ENCODE measurements around the gene LUC7L.
"Not testable (repeated sequence)": the region's sequence is repeated elsewhere in the genome, so short reads cannot be mapped to it uniquely, and the experiment has no call there.

The LUC7L gene

GRCh38 chr16:228852-229730, at the start of gene LUC7L:
Gene LUC7L, minus strand, starts transcription at chr16:229449. Its CDS starts 110 bp downstream, at chr16:229339.
- DNase-seq = peak; percentile 77

GRCh38 chr16:278863-279366, 49.7 kb upstream of the LUC7L start:
- DNase-seq = no peak

GRCh38 chr16:276426-277077, 47.3 kb upstream of the LUC7L start:
- DNase-seq = no peak

- DNase-seq = no peak
These were observed 46.6 kb upstream of the LUC7L start, which contains the start of gene RGS11 for GRCh38 chr16:275786-276232. Gene RGS11, minus strand, starts transcription at chr16:275944. Its CDS starts 33 bp downstream, at chr16:275911.

- no peak for DNase-seq
These were observed 45.9 kb upstream of the LUC7L start for GRCh38 chr16:275041-275641.

- DNase-seq = no peak
These were observed 44.5 kb upstream of the LUC7L start for GRCh38 chr16:273547-274421.

- no peak for DNase-seq
These were observed 43.6 kb upstream of the LUC7L start for GRCh38 chr16:272633-273546.

- DNase-seq = no peak
These were observed 41.4 kb upstream of the LUC7L start for GRCh38 chr16:270381-271255.

GRCh38 chr16:269061-269796, 40.0 kb upstream of the LUC7L start:
- DNase-seq = no peak

- DNase-seq = no peak
These were observed 39.1 kb upstream of the LUC7L start for GRCh38 chr16:268141-269053.

- not testable (repeated sequence) for DNase-seq
These were observed 38.3 kb upstream of the LUC7L start for GRCh38 chr16:267562-267961.

GRCh38 chr16:266258-267164, 37.3 kb upstream of the LUC7L start:
- DNase-seq = no peak

- no peak for DNase-seq
These were observed 36.5 kb upstream of the LUC7L start for GRCh38 chr16:265711-266110.

- no peak for DNase-seq
These were observed 35.8 kb upstream of the LUC7L start for GRCh38 chr16:265002-265529.

GRCh38 chr16:264440-264951, 35.2 kb upstream of the LUC7L start:
- DNase-seq = no peak

GRCh38 chr16:263944-264343, 34.7 kb upstream of the LUC7L start:
- DNase-seq = no peak

Data from activated CD4-positive, alpha-beta T cell treated with anti-CD3 and anti-CD28 coated beads for 1 hour (primary cell).